PC-3 (cell line): Measurements from ENCODE around the gene LIPC. TPM values are rescaled to one million over a fixed set of nuclear protein-coding genes. Genes with fewer than 3 reads are reported as not detected.

Experiments used
- ATAC-seq: fragments of 200-7000 bp; cut with Tn5 transposase; 2 replicates; pipeline ENCODE4 v1.9.1; 2020; ENCODE audit warnings: mild to moderate bottlenecking, moderate library complexity
- BruUV-seq: library from RNA; stranded (reverse); fragments of 400-500 nt; replicated peaks from 2 replicates; lab custom pipeline; 2021; lab: Mats Ljungman, UMichigan
- CTCF ChIA-PET: fragments of 300-600 bp; sonication (Branson Sonifier 250); formaldehyde crosslinking; loops from one replicate; lab custom pipeline; 2022; ENCODE audit warnings: antibody characterized with exemption; lab: Charles Lee
- POLR2A ChIA-PET: fragments of 300-600 bp; sonication (Branson Sonifier 250); formaldehyde crosslinking; loops from one replicate; lab custom pipeline; 2022; ENCODE audit warnings: antibody characterized with exemption; ENCODE audit not compliant: unreplicated experiment; lab: Charles Lee
- DNase-seq: peaks from one replicate; pipeline ENCODE4 v3.0.0-alpha.2; 2015
- H2AFZ ChIP-seq: fragments of 300-600 bp; sonication (generic); 2 replicates; pipeline ENCODE4 v1.6.0; 2016; ENCODE audit warnings: antibody characterized with exemption, low read length
- H3F3A ChIP-seq: fragments of 300-600 bp; sonication (generic); one replicate; pipeline ENCODE4 v1.6.0; 2017; ENCODE audit warnings: antibody characterized with exemption, low read length, control low read depth, mild to moderate bottlenecking; ENCODE audit not compliant: unreplicated experiment
- H3K27ac ChIP-seq: fragments of 300-600 bp; sonication (generic); 2 replicates; pipeline ENCODE4 v1.5.1; 2016; ENCODE audit warnings: mild to moderate bottlenecking, low read length
- H3K27me3 ChIP-seq: fragments of 300-600 bp; sonication (generic); 2 replicates; pipeline ENCODE4 v1.6.1; 2016; ENCODE audit warnings: low read length, mixed read lengths
- H3K36me3 ChIP-seq: fragments of 300-600 bp; sonication (generic); 2 replicates; pipeline ENCODE4 v1.6.1; 2016; ENCODE audit warnings: low read depth, mixed run types, low read length, mixed read lengths
- H3K4me1 ChIP-seq: fragments of 300-600 bp; sonication (generic); 2 replicates; pipeline ENCODE4 v1.5.1; 2016; ENCODE audit warnings: low read length; ENCODE audit not compliant: insufficient read depth
- H3K4me2 ChIP-seq: fragments of 300-600 bp; sonication (generic); 2 replicates; pipeline ENCODE4 v1.6.0; 2016; ENCODE audit warnings: low read length
- H3K4me3 ChIP-seq: fragments of 300-600 bp; sonication (generic); 2 replicates; pipeline ENCODE4 v1.5.1; 2016; ENCODE audit warnings: mild to moderate bottlenecking, low read length, mixed read lengths
- H3K79me2 ChIP-seq: fragments of 300-600 bp; sonication (generic); 2 replicates; pipeline ENCODE4 v1.6.1; 2017; ENCODE audit warnings: low read length, mixed read lengths
- H3K9ac ChIP-seq: fragments of 300-600 bp; sonication (generic); 2 replicates; pipeline ENCODE4 v1.6.0; 2016; ENCODE audit warnings: mild to moderate bottlenecking, low read length
- H3K9me2 ChIP-seq: fragments of 300-600 bp; sonication (generic); replicated peaks from 2 replicates; pipeline ENCODE4 v1.6.1; 2016; ENCODE audit warnings: mixed run types, low read length, mixed read lengths
- H3K9me3 ChIP-seq: fragments of 300-600 bp; sonication (generic); 2 replicates; pipeline ENCODE4 v1.6.1; 2016; ENCODE audit warnings: low read length, mixed read lengths
- H4K20me1 ChIP-seq: fragments of 300-600 bp; sonication (generic); 2 replicates; pipeline ENCODE4 v1.6.1; 2016; ENCODE audit warnings: low read length, mixed read lengths
- EZH2 ChIP-seq: fragments of 300-600 bp; sonication (generic); IDR thresholded peaks from one replicate; pipeline ENCODE4 v1.6.1; 2017; ENCODE audit warnings: antibody characterized with exemption, mild to moderate bottlenecking, low read length; ENCODE audit not compliant: unreplicated experiment
- EZH2phosphoT487 ChIP-seq: fragments of 300-600 bp; sonication (generic); IDR thresholded peaks from 2 replicates; pipeline ENCODE4 v1.6.1; 2018; ENCODE audit warnings: mild to moderate bottlenecking, antibody characterized with exemption, low read length, borderline replicate concordance
- intact Hi-C: fragments of 100-400 bp; cut with micrococcal nuclease; formaldehyde crosslinking; loops from 2 replicates; pipeline ENCODE4 v1.9.0; 2023
- total RNA-seq: library from RNA; depleted of rRNA; stranded (reverse); fragments of >200 nt; gene quantifications from 2 replicates; pipeline ENCODE4 v1.2.3, GENCODE V29; 2014
- TF ChIP-seq, protein P1 (sequence below): fragments of 300-600 bp; sonication (generic); conservative IDR thresholded peaks from 2 replicates; pipeline ENCODE4 v1.5.1; 2017; ENCODE audit warnings: antibody characterized with exemption, low read depth, mild to moderate bottlenecking, low read length

The LIPC gene
- total RNA-seq, 1 experiment from 2014 or later: not detected

- no TSS peak for BruUV-seq
- CTCF ChIA-PET: no interaction called here
Measured at GRCh38 chr15:58530056-58530590, 98.3 kb downstream of the LIPC start.

DNA sequence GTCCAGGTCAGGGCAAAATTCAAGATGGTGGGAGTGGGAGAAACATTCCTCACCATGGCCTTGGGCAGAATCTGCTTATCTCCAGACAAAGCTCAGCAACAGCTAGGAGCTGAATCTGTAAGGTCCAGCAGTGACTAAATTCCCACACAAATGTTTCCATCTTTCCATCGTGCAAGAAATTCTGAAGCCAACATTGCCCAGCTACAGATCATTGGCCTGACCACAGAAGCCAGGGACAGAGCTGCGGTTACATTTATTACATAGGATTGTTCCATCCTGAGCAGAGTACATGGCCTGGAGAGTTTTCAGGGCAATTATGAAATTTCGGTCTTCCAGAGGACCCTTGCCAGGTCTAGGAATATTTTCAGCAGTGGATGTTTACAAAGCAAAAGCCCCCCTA is 100.3 kb downstream of the LIPC start:
- H3K79me2 ChIP-seq: no peaks in the 10 kb centered on the region
- no TSS peak for BruUV-seq
- no peaks in the 10 kb centered on the region for H3K9me3 ChIP-seq
- no peaks in the 10 kb centered on the region for H3F3A ChIP-seq
- no peaks in the 10 kb centered on the region for H3K4me1 ChIP-seq
- no peak overlapping the region for H3K27ac ChIP-seq
- TF ChIP-seq EZH2phosphoT487: no peak
- TF ChIP-seq, protein P1, sequence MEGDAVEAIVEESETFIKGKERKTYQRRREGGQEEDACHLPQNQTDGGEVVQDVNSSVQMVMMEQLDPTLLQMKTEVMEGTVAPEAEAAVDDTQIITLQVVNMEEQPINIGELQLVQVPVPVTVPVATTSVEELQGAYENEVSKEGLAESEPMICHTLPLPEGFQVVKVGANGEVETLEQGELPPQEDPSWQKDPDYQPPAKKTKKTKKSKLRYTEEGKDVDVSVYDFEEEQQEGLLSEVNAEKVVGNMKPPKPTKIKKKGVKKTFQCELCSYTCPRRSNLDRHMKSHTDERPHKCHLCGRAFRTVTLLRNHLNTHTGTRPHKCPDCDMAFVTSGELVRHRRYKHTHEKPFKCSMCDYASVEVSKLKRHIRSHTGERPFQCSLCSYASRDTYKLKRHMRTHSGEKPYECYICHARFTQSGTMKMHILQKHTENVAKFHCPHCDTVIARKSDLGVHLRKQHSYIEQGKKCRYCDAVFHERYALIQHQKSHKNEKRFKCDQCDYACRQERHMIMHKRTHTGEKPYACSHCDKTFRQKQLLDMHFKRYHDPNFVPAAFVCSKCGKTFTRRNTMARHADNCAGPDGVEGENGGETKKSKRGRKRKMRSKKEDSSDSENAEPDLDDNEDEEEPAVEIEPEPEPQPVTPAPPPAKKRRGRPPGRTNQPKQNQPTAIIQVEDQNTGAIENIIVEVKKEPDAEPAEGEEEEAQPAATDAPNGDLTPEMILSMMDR: no peak
- TF ChIP-seq EZH2: no peak
- intact Hi-C loops: no loop called here
- H3K4me2 ChIP-seq: no peak overlapping the region
- ATAC-seq: no peak
- no peaks in the 10 kb centered on the region for H3K36me3 ChIP-seq
- H4K20me1 ChIP-seq: no peaks in the 10 kb centered on the region
- ChIA-PET POLR2A (no interaction called here), CTCF (no interaction called here)
- H3K9ac ChIP-seq: no peak overlapping the region
- no peaks in the 10 kb centered on the region for H3K9me2 ChIP-seq
- H3K27me3 ChIP-seq: no peaks in the 10 kb centered on the region
- no peak overlapping the region for H3K4me3 ChIP-seq
- H2AFZ ChIP-seq: no peak overlapping the region
- no peak for DNase-seq

More at GRCh38 chr15:58530056-58530590, 98.3 kb downstream of the LIPC start:
- no peak overlapping the region for H3K9ac ChIP-seq
- no peaks in the 10 kb centered on the region for H4K20me1 ChIP-seq
- H3K4me3 ChIP-seq: no peak overlapping the region
- TF ChIP-seq EZH2phosphoT487: no peak
- no peak for TF ChIP-seq EZH2
- TF ChIP-seq, protein P1: no peak
- H3K36me3 ChIP-seq: no peaks in the 10 kb centered on the region
- H3K79me2 ChIP-seq: no peaks in the 10 kb centered on the region
- H3K27ac ChIP-seq: no peak overlapping the region
- H3K9me3 ChIP-seq: no peaks in the 10 kb centered on the region
- POLR2A ChIA-PET: no interaction called here
- H2AFZ ChIP-seq: no peak overlapping the region
- no peaks in the 10 kb centered on the region for H3K9me2 ChIP-seq
- no peaks in the 10 kb centered on the region for H3K27me3 ChIP-seq
- no peak for ATAC-seq
- intact Hi-C loops: no loop called here
- H3K4me2 ChIP-seq: no peak overlapping the region
- DNase-seq: no peak
- no peaks in the 10 kb centered on the region for H3K4me1 ChIP-seq
- no peaks in the 10 kb centered on the region for H3F3A ChIP-seq

DNA sequence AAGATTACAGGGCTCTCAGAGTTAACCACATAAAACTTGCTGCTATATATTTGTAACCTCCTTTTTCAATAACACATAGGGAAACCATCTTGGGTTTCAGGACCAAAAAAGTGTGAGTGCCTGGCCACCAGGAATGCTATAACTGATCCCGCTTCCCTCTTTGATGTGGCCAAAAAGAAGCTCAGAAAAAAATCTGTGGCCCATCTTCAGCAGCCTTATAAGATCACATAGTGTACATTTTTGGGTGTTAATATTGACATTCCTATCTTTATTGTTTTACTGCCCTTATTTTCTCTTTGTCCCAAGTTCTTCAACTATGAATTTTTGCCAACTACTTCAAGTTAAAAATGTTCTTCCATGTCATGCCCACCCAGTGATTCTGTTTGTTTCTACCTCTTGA is 102.8 kb downstream of the LIPC start:
- Histone ChIP-seq H3K27me3 (no peaks in the 10 kb centered on the region), H3K4me1 (no peaks in the 10 kb centered on the region), H3K36me3 (no peaks in the 10 kb centered on the region), H3K4me2 (no peak overlapping the region), H4K20me1 (no peaks in the 10 kb centered on the region), H3K79me2 (no peaks in the 10 kb centered on the region), H3K9me2 (no peaks in the 10 kb centered on the region), H3K27ac (no peak overlapping the region), H3K9me3 (no peaks in the 10 kb centered on the region), H2AFZ (no peak overlapping the region), H3K4me3 (no peak overlapping the region), H3K9ac (no peak overlapping the region), H3F3A (no peaks in the 10 kb centered on the region)
- TF ChIP-seq EZH2phosphoT487 (no peak), EZH2 (no peak)
- TF ChIP-seq, protein P1: no peak
- intact Hi-C loops: no loop called here
- ChIA-PET CTCF (no interaction called here), POLR2A (no interaction called here)
- no TSS peak for BruUV-seq
- no peak for DNase-seq
- ATAC-seq: no peak
